Naive thymus-derived CD8-positive, alpha-beta T cell (primary cell): ENCODE data around the gene MAD1L1. TPM values are rescaled to one million over a fixed set of nuclear protein-coding genes. Genes with fewer than 3 reads are reported as not detected.

Source experiments
- ATAC-seq, 2 donors: fragments of 150-1000 bp; cut with Tn5 transposase in 1 of 2; sonication (Bioruptor Pico), chemical (Tn5 transposase) in 1 of 2; 1 replicate in 1 of 2; 2 replicates in 1 of 2; pipeline ENCODE4 v1.10.0; 2021; ENCODE audit warnings: mild to moderate bottlenecking in 2 of 2, moderate library complexity in 2 of 2
- POLR2A ChIA-PET: fragments of 350-600 bp; sonication (Branson Sonifier 250); formaldehyde crosslinking; loops from one replicate; lab custom pipeline; 2021; ENCODE audit warnings: antibody characterized with exemption; lab: Charles Lee
- DNase-seq, 10 donors: peaks; one replicate each; pipeline versions ENCODE4 v3.0.0 to v3.0.0-alpha.2; 2020 to 2022
- H3K27ac Mint-ChIP-seq, 10 donors: one replicate each; pipeline ENCODE4 v1.8.0; 2020 to 2022; ENCODE audit warnings: mild to moderate bottlenecking in 10 of 10, mixed read lengths in 10 of 10, moderate library complexity in 4 of 10, inconsistent platforms in 1 of 10
- H3K27me3 Mint-ChIP-seq, 5 donors: one replicate each; pipeline ENCODE4 v1.8.0; 2021 to 2022; ENCODE audit warnings: mixed read lengths in 5 of 5
- H3K36me3 Mint-ChIP-seq, 3 donors: one replicate each; pipeline ENCODE4 v1.8.0; 2020 to 2022; ENCODE audit warnings: mixed read lengths in 3 of 3, mild to moderate bottlenecking in 2 of 3, inconsistent platforms in 1 of 3
- H3K4me1 Mint-ChIP-seq, 4 donors: one replicate each; pipeline ENCODE4 v1.8.0; 2021 to 2022; ENCODE audit warnings: mixed read lengths in 4 of 4
- H3K4me3 Mint-ChIP-seq, 10 donors: one replicate each; pipeline ENCODE4 v1.8.0; 2020 to 2022; ENCODE audit warnings: mild to moderate bottlenecking in 10 of 10, mixed read lengths in 10 of 10, moderate library complexity in 6 of 10, inconsistent platforms in 1 of 10
- H3K9me3 Mint-ChIP-seq, 9 donors: one replicate each; pipeline ENCODE4 v1.8.0; 2020 to 2022; ENCODE audit warnings: mixed read lengths in 9 of 9, mild to moderate bottlenecking in 3 of 9, inconsistent platforms in 1 of 9, moderate library complexity in 1 of 9
- microRNA-seq: library from miRNA; unstranded; fragments of <30 nt; microRNA quantifications from one replicate; pipeline ENCODE4 v1.2.0, GENCODE V29; 2022; ENCODE audit warnings: borderline microRNAs expressed
- polyA plus RNA-seq, 3 donors: library from polyadenylated mRNA; unstranded; fragments of 300-500 nt; fragmentation: Illumina TruSeq; gene quantifications; one replicate each; pipeline ENCODE4 v1.2.3, GENCODE V29; 2021
- total RNA-seq, 8 experiments: library from RNA in 2 of 8; stranded (reverse) in 2 of 8; gene quantifications; one replicate each; pipeline ENCODE4 v1.2.3 and lab custom pipeline; 2021 to 2026

Gene MAD1L1
- total and polyA plus RNA-seq, 5 experiments from 2014 or later: 84.5 to 243 (median 146) TPM

DNA sequence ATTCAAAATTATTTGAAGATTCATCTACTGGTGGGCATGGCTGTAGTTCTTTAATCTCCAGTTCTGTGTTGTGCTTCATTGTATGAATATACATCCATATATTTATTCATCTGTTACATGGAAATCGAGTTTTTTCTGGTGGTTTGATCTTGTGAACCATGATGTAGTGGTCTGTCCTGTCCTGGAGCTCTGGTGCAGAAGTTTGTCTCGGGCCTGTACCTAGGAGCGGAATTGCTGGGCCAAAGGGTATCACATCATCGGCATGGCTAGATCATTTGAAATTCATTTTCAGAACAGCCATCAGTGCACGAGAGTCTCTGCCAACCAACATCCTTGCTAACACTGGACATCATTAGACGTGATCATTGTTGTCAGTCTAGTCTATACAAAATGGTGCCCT, 455.6 kb downstream of the MAD1L1 start:
- DNase-seq (no peak), ATAC-seq (no peak)
- POLR2A ChIA-PET: no interaction called here
- Mint-ChIP-seq H3K4me3 (no peak overlapping the region), H3K4me1 (no peaks in the 10 kb centered on the region), H3K27me3 (peaks cover 0 to 14% (median 2%) of the 10 kb centered on the region in 5 donors), H3K9me3 (peaks cover 8 to 43% (median 23%) of the 10 kb centered on the region in 9 donors), H3K27ac (no peak overlapping the region), H3K36me3 (peaks cover 0 to 26% (median 7%) of the 10 kb centered on the region in 3 donors)

DNA sequence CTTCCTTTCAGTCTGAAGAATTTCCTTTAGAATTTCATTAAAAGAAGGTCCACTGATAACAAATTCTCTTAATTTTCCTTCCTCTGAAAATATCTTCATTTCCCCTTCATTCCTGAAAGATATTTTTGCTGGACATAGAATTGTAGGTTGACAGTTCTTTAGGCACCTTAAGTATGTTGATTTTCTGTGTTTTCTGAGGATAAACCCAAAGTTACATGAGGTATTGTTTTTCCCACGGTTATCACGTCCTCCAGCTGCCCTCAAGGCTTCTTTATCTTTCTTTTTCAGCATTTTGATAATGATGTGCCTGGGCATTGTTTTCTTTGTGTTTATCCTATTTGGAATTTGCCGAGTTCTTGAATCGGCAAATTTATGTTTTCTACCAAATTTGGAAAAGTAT, 457.4 kb downstream of the MAD1L1 start:
- Mint-ChIP-seq H3K36me3 (peaks cover 0 to 26% (median 7%) of the 10 kb centered on the region in 3 donors), H3K27me3 (peaks cover 0 to 14% (median 2%) of the 10 kb centered on the region in 5 donors), H3K27ac (peak overlapping the region in 1 of 10 donors; percentile 53), H3K4me3 (no peak overlapping the region), H3K4me1 (no peaks in the 10 kb centered on the region), H3K9me3 (peaks cover 8 to 43% (median 23%) of the 10 kb centered on the region in 9 donors)
- no peak for DNase-seq
- no peak for ATAC-seq
- POLR2A ChIA-PET: no interaction called here

DNA sequence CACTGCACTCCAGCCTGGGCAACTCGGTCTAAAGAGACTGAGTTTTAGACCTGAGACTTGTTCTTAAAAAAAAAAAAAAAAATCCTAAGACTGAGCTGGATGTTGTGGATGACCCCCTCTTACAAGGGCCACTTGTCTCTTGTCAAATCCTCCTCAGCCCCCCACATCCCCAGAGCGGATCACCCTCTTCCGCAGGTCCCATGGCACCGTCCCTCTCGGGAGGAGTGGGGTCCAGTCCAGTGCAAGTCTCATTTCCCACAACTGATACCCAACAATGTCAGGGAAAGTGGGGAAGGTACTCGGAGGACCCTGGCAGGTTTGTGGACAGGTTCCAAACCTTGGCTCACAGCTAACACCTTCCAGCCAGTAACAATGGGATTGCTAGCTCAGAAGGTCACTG, 462.4 kb downstream of the MAD1L1 start:
- no peak overlapping the region for H3K4me3 Mint-ChIP-seq
- H3K4me1 Mint-ChIP-seq: no peaks in the 10 kb centered on the region
- H3K9me3 Mint-ChIP-seq: peaks cover 0 to 18% (median 6%) of the 10 kb centered on the region in 9 donors
- peaks cover 0 to 4% (median 0%) of the 10 kb centered on the region in 5 donors for H3K27me3 Mint-ChIP-seq
- ATAC-seq: no peak
- peak in 1 of 10 donors; percentile 7 for DNase-seq
- H3K27ac Mint-ChIP-seq: no peak overlapping the region
- peaks cover 0 to 6% (median 0%) of the 10 kb centered on the region in 3 donors for H3K36me3 Mint-ChIP-seq
- POLR2A ChIA-PET: no interaction called here

DNA sequence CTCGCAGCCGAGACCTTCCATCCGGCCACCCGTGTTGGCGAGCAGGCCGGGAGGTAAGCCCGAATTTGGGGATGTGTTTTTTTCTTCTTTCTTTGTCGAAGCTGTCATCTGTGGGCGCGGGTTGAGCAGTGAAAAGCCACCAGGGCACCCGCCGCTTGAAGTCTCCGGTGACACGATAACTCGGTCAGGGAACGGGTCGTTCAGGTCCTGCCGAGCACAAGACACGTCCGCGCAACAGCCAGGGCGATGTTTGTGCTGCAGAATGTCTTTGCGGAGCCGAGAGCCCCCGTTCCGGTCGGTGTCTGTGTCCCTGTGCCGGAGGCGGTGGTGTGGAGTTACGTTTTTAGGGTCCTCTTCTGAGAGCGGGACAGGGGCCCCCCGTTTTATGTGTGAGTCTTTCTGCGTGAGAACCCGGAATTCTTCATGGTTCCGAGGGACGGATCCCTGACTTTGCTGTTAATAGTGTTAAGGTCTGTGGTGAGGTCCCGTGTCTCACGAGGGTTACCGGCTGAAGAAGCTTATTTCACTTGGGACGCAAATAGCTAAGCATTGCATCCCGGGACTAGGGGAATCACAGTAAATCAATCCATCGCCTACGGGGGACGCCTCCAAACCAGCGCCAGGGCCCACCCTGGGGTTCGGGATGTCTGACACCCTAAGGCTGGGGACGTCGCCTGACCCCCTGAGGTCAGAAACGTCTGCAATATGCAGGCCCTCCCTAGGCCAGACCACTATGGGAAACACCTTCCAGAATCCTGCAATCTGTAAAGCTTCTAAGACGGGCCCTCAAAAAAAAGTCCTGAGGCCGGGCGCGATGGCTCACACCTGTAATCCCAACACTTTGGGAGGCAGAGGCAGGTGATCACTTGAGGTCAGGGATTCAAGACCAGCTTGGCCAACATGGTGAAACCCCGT, 463.2 kb downstream of the MAD1L1 start:
- Mint-ChIP-seq H3K4me3 (no peak overlapping the region), H3K4me1 (no peaks in the 10 kb centered on the region), H3K36me3 (no peaks in the 10 kb centered on the region), H3K27me3 (peaks cover 0 to 4% (median 0%) of the 10 kb centered on the region in 5 donors), H3K27ac (no peak overlapping the region), H3K9me3 (peaks cover 0 to 13% (median 4%) of the 10 kb centered on the region in 9 donors)
- POLR2A ChIA-PET: no interaction called here
- ATAC-seq (no peak), DNase-seq (no peak)

DNA sequence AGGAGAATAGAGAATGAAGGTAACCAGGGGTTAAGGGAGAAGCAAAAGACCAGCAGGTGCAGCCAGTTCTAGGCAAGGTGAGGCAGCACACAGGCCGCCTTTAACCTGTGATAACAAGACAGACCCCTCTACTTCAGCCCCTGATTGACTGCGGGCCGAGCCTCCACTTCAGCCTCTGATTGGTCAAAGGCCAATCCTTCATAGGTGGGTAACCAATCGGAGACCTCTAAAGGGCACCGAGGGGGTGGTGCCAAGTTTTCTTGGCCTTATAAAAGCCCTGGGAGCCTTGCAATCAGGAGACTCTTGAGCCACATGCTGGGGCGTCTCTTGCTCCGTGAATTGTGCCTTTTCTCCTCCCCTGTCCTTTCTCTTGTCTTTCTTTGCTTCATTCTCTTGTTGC, 463.9 kb downstream of the MAD1L1 start:
- DNase-seq: no peak
- peaks cover 0 to 11% (median 4%) of the 10 kb centered on the region in 9 donors for H3K9me3 Mint-ChIP-seq
- no peak overlapping the region for H3K4me3 Mint-ChIP-seq
- no peaks in the 10 kb centered on the region for H3K36me3 Mint-ChIP-seq
- no peak for ATAC-seq
- H3K27ac Mint-ChIP-seq: no peak overlapping the region
- POLR2A ChIA-PET: no interaction called here
- H3K27me3 Mint-ChIP-seq: peaks cover 0 to 2% (median 0%) of the 10 kb centered on the region in 5 donors
- H3K4me1 Mint-ChIP-seq: no peaks in the 10 kb centered on the region

DNA sequence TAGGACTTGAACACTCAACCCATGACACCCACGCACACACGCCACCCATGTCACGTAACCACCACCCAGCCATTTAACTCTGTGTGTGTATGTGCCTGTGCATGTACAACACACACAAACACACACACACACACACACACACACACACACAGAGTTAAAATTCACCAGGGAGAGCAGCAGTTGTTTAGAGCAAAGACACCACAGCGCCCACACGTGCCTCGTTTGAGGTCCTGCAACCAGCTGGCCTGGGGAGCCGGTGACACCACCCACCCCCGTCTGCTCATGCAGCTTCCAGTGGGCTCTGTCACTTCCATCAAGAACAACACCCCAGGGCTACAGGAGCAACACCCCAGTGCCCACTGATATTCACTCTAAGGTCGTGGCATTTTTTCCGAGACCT, 465.2 kb downstream of the MAD1L1 start:
- Mint-ChIP-seq H3K9me3 (peaks cover 0 to 12% (median 1%) of the 10 kb centered on the region in 9 donors), H3K4me3 (no peak overlapping the region), H3K36me3 (no peaks in the 10 kb centered on the region), H3K27ac (no peak overlapping the region), H3K4me1 (no peaks in the 10 kb centered on the region), H3K27me3 (peaks cover 0 to 2% (median 0%) of the 10 kb centered on the region in 5 donors)
- DNase-seq (no peak), ATAC-seq (no peak)
- POLR2A ChIA-PET: no interaction called here

Small RNA genes lying within 50 kb of the gene (microRNA-seq; reads per million reads assigned to microRNA genes)
- gene MIR4655 (not detected), gene MIR6836 (not detected)

Other genes with a start within 250 kb of the MAD1L1 start
- gene MRM2, start 9.3 kb upstream of the MAD1L1 start, total RNA-seq: 10 to 100 TPM; 16.3 to 18.2 TPM
- 10 to 100 TPM; 31.8 to 53.0 (median 42.5) TPM for gene MRM2, start 9.3 kb upstream of the MAD1L1 start, polyA plus RNA-seq
- 10 to 100 TPM; 17.1 to 18.5 TPM for gene NUDT1, start 9.3 kb upstream of the MAD1L1 start, total RNA-seq
- 10 to 100 TPM; 52.0 to 62.3 (median 53.7) TPM for gene NUDT1, start 9.3 kb upstream of the MAD1L1 start, polyA plus RNA-seq
- 1 to 10 TPM; 7.6 to 9.8 TPM for gene SNX8, start 81.5 kb upstream of the MAD1L1 start, total RNA-seq
- 10 to 100 TPM in 1 of 3 donors, 1 to 10 TPM in 2; 3.4 to 10.9 (median 5.6) TPM for gene SNX8, start 81.5 kb upstream of the MAD1L1 start, polyA plus RNA-seq
- 100 to 1,000 TPM; 153 to 162 TPM for gene EIF3B, start 121.9 kb upstream of the MAD1L1 start, total RNA-seq
- 100 to 1,000 TPM in 2 of 3 donors, 10 to 100 TPM in 1; 96.5 to 164 (median 114) TPM for gene EIF3B, start 121.9 kb upstream of the MAD1L1 start, polyA plus RNA-seq
- 10 to 100 TPM; 19.2 to 19.7 TPM for gene CHST12, start 170.7 kb upstream of the MAD1L1 start, total RNA-seq
- 10 to 100 TPM in 2 of 3 donors, 1 to 10 TPM in 1; 8.9 to 21.7 (median 16.5) TPM for gene CHST12, start 170.7 kb upstream of the MAD1L1 start, polyA plus RNA-seq
- not detected for gene GRIFIN, start 243.5 kb upstream of the MAD1L1 start, total RNA-seq
- gene GRIFIN, start 243.5 kb upstream of the MAD1L1 start, polyA plus RNA-seq: not detected